Measurements from ENCODE around the gene TM9SF1.

The TM9SF1 gene

GRCh38 chr14:24146978-24147760 is 48.1 kb downstream of the TM9SF1 start, which contains the start of gene RNF31:
Gene RNF31, plus strand, starts transcription at chr14:24147498. Its CDS starts 201 bp downstream, at chr14:24147699.
- TF ChIP-seq GATA2 (IDR thresholded peaks at IDR 0.05; ENCODE audit: low read depth, low read length) (no peak), GATA3 (IDR thresholded peaks at IDR 0.05; ENCODE audit: low read depth, low read length) (no peak)

GRCh38 chr14:24146453-24146977 is 48.7 kb downstream of the TM9SF1 start, which contains the start of gene PSME2:
Gene PSME2, minus strand, starts transcription at chr14:24146610. Its CDS starts 29 bp downstream, at chr14:24146581.
- TF ChIP-seq GATA2 (IDR thresholded peaks at IDR 0.05; ENCODE audit: low read depth, low read length) (no peak), GATA3 (IDR thresholded peaks at IDR 0.05; ENCODE audit: low read depth, low read length) (no peak)

GRCh38 chr14:24145690-24146452 is 49.4 kb downstream of the TM9SF1 start:
- TF ChIP-seq GATA3 (IDR thresholded peaks at IDR 0.05; ENCODE audit: low read depth, low read length) = no peak
- no peak for TF ChIP-seq GATA2 (IDR thresholded peaks at IDR 0.05; ENCODE audit: low read depth, low read length)

GRCh38 chr14:24145219-24145618 is 50.0 kb downstream of the TM9SF1 start:
- TF ChIP-seq GATA2 (IDR thresholded peaks at IDR 0.05; ENCODE audit: low read depth, low read length) (no peak), GATA3 (IDR thresholded peaks at IDR 0.05; ENCODE audit: low read depth, low read length) (no peak)

GRCh38 chr14:24144451-24144850 is 50.8 kb downstream of the TM9SF1 start:
- TF ChIP-seq GATA2 (IDR thresholded peaks at IDR 0.05; ENCODE audit: low read depth, low read length) (no peak), GATA3 (IDR thresholded peaks at IDR 0.05; ENCODE audit: low read depth, low read length) (no peak)

GRCh38 chr14:24143511-24143910 is 51.7 kb downstream of the TM9SF1 start:
- no peak for TF ChIP-seq GATA2 (IDR thresholded peaks at IDR 0.05; ENCODE audit: low read depth, low read length)
- no peak for TF ChIP-seq GATA3 (IDR thresholded peaks at IDR 0.05; ENCODE audit: low read depth, low read length)

GRCh38 chr14:24141097-24141880 is 54.0 kb downstream of the TM9SF1 start, which contains the start of gene EMC9:
Gene EMC9, minus strand, starts transcription at chr14:24141591. Its CDS starts 287 bp downstream, at chr14:24141304.
- TF ChIP-seq GATA2 (IDR thresholded peaks at IDR 0.05; ENCODE audit: low read depth, low read length) (no peak), GATA3 (IDR thresholded peaks at IDR 0.05; ENCODE audit: low read depth, low read length) (no peak)

- TF ChIP-seq GATA2 (IDR thresholded peaks at IDR 0.05; ENCODE audit: low read depth, low read length) (no peak), GATA3 (IDR thresholded peaks at IDR 0.05; ENCODE audit: low read depth, low read length) (no peak)
Observed at GRCh38 chr14:24139272-24139934, 55.8 kb downstream of the TM9SF1 start.
